KMS-11 (cell line): ENCODE measurements around the gene BMP8B.

Experiments used
- H2AFZ ChIP-seq: fragments of 200-600 bp; sonication (generic); 2 replicates; pipeline ENCODE4 v1.6.1; 2016; ENCODE audit warnings: antibody characterized with exemption, mixed run types, low read depth
- H3K27ac ChIP-seq: fragments of 200-600 bp; sonication (generic); 2 replicates; pipeline ENCODE4 v1.6.1; 2016; ENCODE audit warnings: mild to moderate bottlenecking, mixed run types
- H3K27me3 ChIP-seq: fragments of 200-600 bp; sonication (generic); 2 replicates; pipeline ENCODE4 v1.6.1; 2017; ENCODE audit warnings: mild to moderate bottlenecking, low read depth, mixed run types, moderate library complexity; ENCODE audit not compliant: insufficient read depth
- H3K36me3 ChIP-seq: fragments of 200-600 bp; sonication (generic); 2 replicates; pipeline ENCODE4 v1.6.1; 2017; ENCODE audit warnings: mild to moderate bottlenecking, mixed run types; ENCODE audit not compliant: insufficient read depth
- H3K4me1 ChIP-seq: fragments of 200-600 bp; sonication (generic); 2 replicates; pipeline ENCODE4 v1.6.1; 2016; ENCODE audit warnings: mild to moderate bottlenecking, low read depth, mixed run types; ENCODE audit not compliant: poor library complexity, severe bottlenecking
- H3K4me2 ChIP-seq: fragments of 200-600 bp; sonication (generic); 2 replicates; pipeline ENCODE4 v1.7.0; 2016; ENCODE audit warnings: mild to moderate bottlenecking, mixed run types
- H3K4me3 ChIP-seq: fragments of 200-600 bp; sonication (generic); IDR thresholded peaks from 2 replicates; pipeline ENCODE4 v1.6.1; 2017; ENCODE audit warnings: low read depth, low read length, mixed read lengths; ENCODE audit not compliant: insufficient read depth
- H3K79me2 ChIP-seq: fragments of 200-600 bp; sonication (generic); 2 replicates; pipeline ENCODE4 v1.6.1; 2016; ENCODE audit warnings: low read depth, mixed run types; ENCODE audit not compliant: insufficient read depth
- H3K9ac ChIP-seq: fragments of 200-600 bp; sonication (generic); 2 replicates; pipeline ENCODE4 v1.6.1; 2016; ENCODE audit warnings: mild to moderate bottlenecking, mixed run types
- H4K20me1 ChIP-seq: fragments of 200-600 bp; sonication (generic); 2 replicates; pipeline ENCODE4 v1.6.1; 2016; ENCODE audit warnings: mild to moderate bottlenecking, mixed run types; ENCODE audit not compliant: insufficient read depth
- TF ChIP-seq, protein P1 (sequence below): fragments of 200-600 bp; sonication (generic); conservative IDR thresholded peaks from 2 replicates; pipeline ENCODE4 v1.6.1; 2017; ENCODE audit warnings: low read depth, mild to moderate bottlenecking, antibody characterized with exemption, low read length, moderate library complexity, mixed read lengths

BMP8B gene

GRCh38 chr1:39732730-39733129 is 55.9 kb downstream of the BMP8B start:
- Histone ChIP-seq H3K4me1 (peaks cover 19% of the 10 kb centered on the region), H3K36me3 (no peaks in the 10 kb centered on the region), H3K4me2 (no peak overlapping the region), H3K27me3 (no peaks in the 10 kb centered on the region), H2AFZ (no peak overlapping the region), H3K79me2 (no peaks in the 10 kb centered on the region), H4K20me1 (no peaks in the 10 kb centered on the region), H3K9ac (no peak overlapping the region), H3K27ac (no peak overlapping the region), H3K4me3 (no peak overlapping the region)
- TF ChIP-seq, protein P1, sequence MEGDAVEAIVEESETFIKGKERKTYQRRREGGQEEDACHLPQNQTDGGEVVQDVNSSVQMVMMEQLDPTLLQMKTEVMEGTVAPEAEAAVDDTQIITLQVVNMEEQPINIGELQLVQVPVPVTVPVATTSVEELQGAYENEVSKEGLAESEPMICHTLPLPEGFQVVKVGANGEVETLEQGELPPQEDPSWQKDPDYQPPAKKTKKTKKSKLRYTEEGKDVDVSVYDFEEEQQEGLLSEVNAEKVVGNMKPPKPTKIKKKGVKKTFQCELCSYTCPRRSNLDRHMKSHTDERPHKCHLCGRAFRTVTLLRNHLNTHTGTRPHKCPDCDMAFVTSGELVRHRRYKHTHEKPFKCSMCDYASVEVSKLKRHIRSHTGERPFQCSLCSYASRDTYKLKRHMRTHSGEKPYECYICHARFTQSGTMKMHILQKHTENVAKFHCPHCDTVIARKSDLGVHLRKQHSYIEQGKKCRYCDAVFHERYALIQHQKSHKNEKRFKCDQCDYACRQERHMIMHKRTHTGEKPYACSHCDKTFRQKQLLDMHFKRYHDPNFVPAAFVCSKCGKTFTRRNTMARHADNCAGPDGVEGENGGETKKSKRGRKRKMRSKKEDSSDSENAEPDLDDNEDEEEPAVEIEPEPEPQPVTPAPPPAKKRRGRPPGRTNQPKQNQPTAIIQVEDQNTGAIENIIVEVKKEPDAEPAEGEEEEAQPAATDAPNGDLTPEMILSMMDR: no peak

GRCh38 chr1:39729842-39730241 is 58.8 kb downstream of the BMP8B start:
- Histone ChIP-seq H3K4me2 (no peak overlapping the region), H3K9ac (no peak overlapping the region), H4K20me1 (no peaks in the 10 kb centered on the region), H3K27ac (no peak overlapping the region), H3K4me1 (no peaks in the 10 kb centered on the region), H3K27me3 (no peaks in the 10 kb centered on the region), H3K36me3 (no peaks in the 10 kb centered on the region), H3K79me2 (no peaks in the 10 kb centered on the region), H3K4me3 (no peak overlapping the region), H2AFZ (no peak overlapping the region)
- TF ChIP-seq, protein P1: no peak

DNA sequence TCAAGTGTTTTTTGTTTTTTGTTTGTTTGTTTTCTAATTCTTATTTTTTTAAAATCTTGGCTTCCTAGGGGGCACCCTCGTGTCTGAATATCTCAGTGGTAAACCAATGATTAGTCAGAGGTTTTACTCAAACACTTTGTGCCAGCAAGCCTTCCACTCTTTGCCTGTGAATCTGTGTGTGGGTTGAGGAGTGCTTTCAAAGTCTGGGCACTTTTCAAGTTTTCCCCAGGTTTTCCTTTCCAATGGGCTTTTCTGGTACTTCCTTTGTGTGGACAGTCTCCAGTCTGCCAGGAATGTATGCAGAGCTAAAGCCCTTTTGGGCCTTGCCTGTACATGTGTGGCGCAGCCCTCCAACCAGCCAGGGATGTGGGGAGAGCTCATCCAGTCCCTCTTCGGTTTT is 59.6 kb downstream of the BMP8B start:
- Histone ChIP-seq H3K4me3 (no peak overlapping the region), H2AFZ (no peak overlapping the region), H3K79me2 (no peaks in the 10 kb centered on the region), H3K27me3 (no peaks in the 10 kb centered on the region), H3K36me3 (no peaks in the 10 kb centered on the region), H3K4me2 (no peak overlapping the region), H3K4me1 (no peaks in the 10 kb centered on the region), H3K9ac (no peak overlapping the region), H3K27ac (no peak overlapping the region), H4K20me1 (no peaks in the 10 kb centered on the region)
- TF ChIP-seq, protein P1: no peak

GRCh38 chr1:39727932-39728317 is 60.7 kb downstream of the BMP8B start:
- Histone ChIP-seq H3K36me3 (no peaks in the 10 kb centered on the region), H3K27me3 (no peaks in the 10 kb centered on the region), H3K9ac (no peak overlapping the region), H3K27ac (no peak overlapping the region), H3K4me1 (no peaks in the 10 kb centered on the region), H4K20me1 (no peaks in the 10 kb centered on the region), H3K79me2 (no peaks in the 10 kb centered on the region), H3K4me3 (no peak overlapping the region), H2AFZ (no peak overlapping the region), H3K4me2 (no peak overlapping the region)
- TF ChIP-seq, protein P1: no peak
